Neural cell (in vitro differentiated cells): ENCODE data around the gene SERINC5. TPM values are rescaled to one million over a fixed set of nuclear protein-coding genes. Genes with fewer than 3 reads are reported as not detected.

Experiments used
- H2AFZ ChIP-seq: fragments of 200-600, 300-800 bp; sonication (generic), shearing (Covaris generic); 2 replicates; pipeline ENCODE4 v1.6.0; 2014; ENCODE audit warnings: low read depth, mild to moderate bottlenecking, antibody characterized with exemption, low read length, moderate library complexity
- H3F3A ChIP-seq: fragments of 200-600 bp; shearing (Covaris generic); 2 replicates; pipeline ENCODE4 v1.6.1; 2016; ENCODE audit warnings: mild to moderate bottlenecking, moderate library complexity, mixed read lengths, antibody characterized with exemption, low read length; ENCODE audit not compliant: insufficient read depth, poor library complexity, severe bottlenecking
- H3K27ac ChIP-seq: fragments of 200-600, 300-800 bp; sonication (generic), shearing (Covaris generic); 2 replicates; pipeline ENCODE4 v1.5.1; 2014; ENCODE audit warnings: mild to moderate bottlenecking, low read length, moderate library complexity
- H3K27me3 ChIP-seq: fragments of 300-800, 200-600 bp; sonication (generic), shearing (Covaris generic); 2 replicates; pipeline ENCODE4 v1.6.0; 2014; ENCODE audit warnings: mild to moderate bottlenecking, low read depth, low read length, moderate library complexity; ENCODE audit not compliant: insufficient read depth
- H3K36me3 ChIP-seq: fragments of 300-800, 200-600 bp; sonication (generic), shearing (Covaris generic); 2 replicates; pipeline ENCODE4 v1.5.1; 2014; ENCODE audit warnings: mild to moderate bottlenecking, antibody characterized with exemption, low read length, moderate library complexity; ENCODE audit not compliant: insufficient read depth
- H3K4me2 ChIP-seq: fragments of 300-800, 200-600 bp; sonication (generic), shearing (Covaris generic); 2 replicates; pipeline ENCODE4 v1.6.0; 2014; ENCODE audit warnings: mild to moderate bottlenecking, low read length
- H3K4me3 ChIP-seq: fragments of 300-800, 200-600 bp; sonication (generic), shearing (Covaris generic); 2 replicates; pipeline ENCODE4 v1.5.1; 2014; ENCODE audit warnings: mild to moderate bottlenecking, low read length, moderate library complexity
- H3K79me2 ChIP-seq: fragments of 200-600 bp; shearing (Covaris generic); replicated peaks from 2 replicates; pipeline ENCODE4 v1.6.0; 2014; ENCODE audit warnings: mild to moderate bottlenecking, low read length, moderate library complexity; ENCODE audit not compliant: insufficient read depth
- H3K9ac ChIP-seq: fragments of 300-800, 200-600 bp; sonication (generic), shearing (Covaris generic); 2 replicates; pipeline ENCODE4 v1.6.1; 2016; ENCODE audit warnings: mild to moderate bottlenecking, low read length, mixed read lengths
- H3K9me2 ChIP-seq: fragments of 200-600 bp; shearing (Covaris generic); 2 replicates; pipeline ENCODE4 v1.6.1; 2016; ENCODE audit warnings: mild to moderate bottlenecking, low read length, mixed read lengths; ENCODE audit not compliant: insufficient read depth
- H3K9me3 ChIP-seq: fragments of 200-600, 300-800 bp; sonication (generic), shearing (Covaris generic); 2 replicates; pipeline ENCODE4 v1.6.1; 2016; ENCODE audit warnings: mild to moderate bottlenecking, mixed run types, low read length, moderate library complexity, mixed read lengths
- H4K20me1 ChIP-seq: fragments of 200-600 bp; shearing (Covaris generic); 2 replicates; pipeline ENCODE4 v1.6.1; 2016; ENCODE audit warnings: mild to moderate bottlenecking, mixed run types; ENCODE audit not compliant: insufficient read depth
- CTCF ChIP-seq: fragments of 450-650 bp; IDR thresholded peaks from 2 replicates; pipeline ENCODE4 v1.5.1; 2014; ENCODE audit warnings: antibody characterized with exemption, mild to moderate bottlenecking, moderate library complexity; ENCODE audit not compliant: poor library complexity, severe bottlenecking
- EP300 ChIP-seq: fragments of 450-650 bp; conservative IDR thresholded peaks from 2 replicates; pipeline ENCODE4 v1.6.1; 2014; ENCODE audit warnings: antibody characterized with exemption, mild to moderate bottlenecking, moderate library complexity; ENCODE audit not compliant: poor library complexity, severe bottlenecking
- EZH2 ChIP-seq: fragments of 200-600, 300-800 bp; shearing (Covaris generic), sonication (generic); IDR thresholded peaks from 2 replicates; pipeline ENCODE4 v1.6.1; 2014; ENCODE audit warnings: antibody characterized with exemption, low read length, borderline replicate concordance, mild to moderate bottlenecking; ENCODE audit not compliant: insufficient read depth, poor library complexity, severe bottlenecking
- MXI1 ChIP-seq: fragments of 450-650 bp; conservative IDR thresholded peaks from 2 replicates; pipeline ENCODE4 v1.6.1; 2014; ENCODE audit warnings: antibody characterized with exemption, mild to moderate bottlenecking; ENCODE audit not compliant: poor library complexity, severe bottlenecking
- POLR2AphosphoS5 ChIP-seq: IDR thresholded peaks from 2 replicates; pipeline ENCODE4 v1.6.1; 2012
- RAD21 ChIP-seq: fragments of 450-650 bp; conservative IDR thresholded peaks from 2 replicates; pipeline ENCODE4 v1.6.1; 2014; ENCODE audit warnings: antibody characterized with exemption, mild to moderate bottlenecking, moderate library complexity
- REST ChIP-seq: IDR thresholded peaks from 2 replicates; pipeline ENCODE4 v1.6.1; 2012; ENCODE audit warnings: borderline replicate concordance
- SMC3 ChIP-seq: fragments of 450-650 bp; conservative IDR thresholded peaks from 2 replicates; pipeline ENCODE4 v1.6.1; 2014; ENCODE audit warnings: antibody characterized with exemption, mild to moderate bottlenecking, moderate library complexity; ENCODE audit not compliant: poor library complexity
- TAF1 ChIP-seq: IDR thresholded peaks from 2 replicates; pipeline ENCODE4 v1.6.1; 2012; ENCODE audit warnings: low read depth
- polyA plus RNA-seq: library from polyadenylated mRNA; depleted of rRNA; stranded (reverse); fragments of >200 nt; gene quantifications from 2 replicates; pipeline ENCODE4 v1.2.3, GENCODE V29; 2014

The SERINC5 gene
- polyA plus RNA-seq, 1 donor from 2014 or later: 5.8 TPM

- Histone ChIP-seq H3K9ac (no peak overlapping the region), H3K4me2 (no peak overlapping the region), H3K79me2 (no peaks in the 10 kb centered on the region), H4K20me1 (no peaks in the 10 kb centered on the region), H2AFZ (no peak overlapping the region), H3K9me3 (no peaks in the 10 kb centered on the region), H3K9me2 (no peaks in the 10 kb centered on the region), H3K36me3 (no peaks in the 10 kb centered on the region), H3K4me3 (no peak overlapping the region), H3K27ac (no peak overlapping the region), H3K27me3 (no peaks in the 10 kb centered on the region), H3F3A (no peaks in the 10 kb centered on the region)
- TF ChIP-seq EZH2: no peak
Observed at GRCh38 chr5:80239680-80240367, 16.0 kb downstream of the SERINC5 start.

GRCh38 chr5:80238778-80239679 lies 16.8 kb downstream of the SERINC5 start:
- Histone ChIP-seq H4K20me1 (no peaks in the 10 kb centered on the region), H3K36me3 (no peaks in the 10 kb centered on the region), H3K27me3 (no peaks in the 10 kb centered on the region), H2AFZ (no peak overlapping the region), H3K79me2 (no peaks in the 10 kb centered on the region), H3K9me2 (no peaks in the 10 kb centered on the region), H3K9me3 (no peaks in the 10 kb centered on the region), H3K4me3 (no peak overlapping the region), H3K4me2 (no peak overlapping the region), H3K9ac (no peak overlapping the region), H3K27ac (no peak overlapping the region), H3F3A (no peaks in the 10 kb centered on the region)
- TF ChIP-seq MXI1: no peak
- no peak for TF ChIP-seq REST
- no peak for TF ChIP-seq CTCF
- no peak for TF ChIP-seq SMC3
- no peak for TF ChIP-seq EZH2
- TF ChIP-seq POLR2AphosphoS5: no peak
- TF ChIP-seq RAD21: no peak
- TF ChIP-seq TAF1: no peak
- TF ChIP-seq EP300: no peak
